SK-N-MC (cell line): Measurements from ENCODE around the gene CRYGN.

ENCODE experiments used
- EZH2 ChIP-seq: fragments of 200-600 bp; sonication (generic); IDR thresholded peaks from one replicate; pipeline ENCODE4 v1.6.1; 2017; ENCODE audit warnings: antibody characterized with exemption
- FOXP2 ChIP-seq: optimal IDR thresholded peaks from 2 replicates; pipeline ENCODE3; 2011; ENCODE audit warnings: mild to moderate bottlenecking, moderate library complexity; ENCODE audit not compliant: insufficient read depth; ENCODE audit errors: extremely low read length, control extremely low read depth
- POLR2AphosphoS5 ChIP-seq: IDR thresholded peaks from 2 replicates; pipeline ENCODE4 v1.6.1; 2012; ENCODE audit warnings: mild to moderate bottlenecking, low read depth, low read length, borderline replicate concordance

GRCh38 chr7:151425670-151426440 is 14.1 kb downstream of the CRYGN start:
- TF ChIP-seq EZH2 (no peak), POLR2AphosphoS5 (no peak), FOXP2 (no peak)
